ENCODE data around the gene AOPEP. TPM values are rescaled to one million over a fixed set of nuclear protein-coding genes. Genes with fewer than 3 reads are reported as not detected.

AOPEP gene
- total and polyA plus RNA-seq, 8 donors = 73.9 to 407 (median 101) TPM

DNA sequence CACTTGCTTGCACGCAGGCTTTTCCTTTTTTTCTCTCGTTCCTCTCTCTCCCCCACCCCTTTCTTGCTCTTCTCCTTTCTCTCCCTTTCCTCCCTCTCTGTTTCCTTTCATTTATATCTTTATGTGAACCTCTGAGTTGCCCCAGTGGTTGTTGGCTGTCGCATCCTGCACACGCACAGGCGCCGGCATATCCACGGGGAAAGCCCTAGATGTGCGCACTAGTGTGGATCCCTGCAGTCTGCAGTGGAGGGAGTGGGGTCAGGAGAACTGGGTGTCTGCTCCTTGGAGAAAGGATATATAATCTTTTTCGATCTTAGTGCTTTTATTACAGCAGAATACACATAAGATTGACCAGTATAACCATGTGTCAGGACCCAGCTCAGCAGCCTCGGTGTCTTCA, 367.5 kb downstream of the AOPEP start:
- WGBS, 5 donors = 75 to 91% (median 87%) methylated on average over 10 of the region's 10 CpGs
- intact Hi-C loops (cut with DNase I; ENCODE audit: low total_unique reads) = no loop called here
- H3K4me3 ChIP-seq = no peak overlapping the region
- peak overlapping the region in 4 of 5 donors; percentile 22 to 91 (median 83) for H3K27ac ChIP-seq
- no peaks in the 10 kb centered on the region for H3K27me3 ChIP-seq
- TF ChIP-seq, protein P1, sequence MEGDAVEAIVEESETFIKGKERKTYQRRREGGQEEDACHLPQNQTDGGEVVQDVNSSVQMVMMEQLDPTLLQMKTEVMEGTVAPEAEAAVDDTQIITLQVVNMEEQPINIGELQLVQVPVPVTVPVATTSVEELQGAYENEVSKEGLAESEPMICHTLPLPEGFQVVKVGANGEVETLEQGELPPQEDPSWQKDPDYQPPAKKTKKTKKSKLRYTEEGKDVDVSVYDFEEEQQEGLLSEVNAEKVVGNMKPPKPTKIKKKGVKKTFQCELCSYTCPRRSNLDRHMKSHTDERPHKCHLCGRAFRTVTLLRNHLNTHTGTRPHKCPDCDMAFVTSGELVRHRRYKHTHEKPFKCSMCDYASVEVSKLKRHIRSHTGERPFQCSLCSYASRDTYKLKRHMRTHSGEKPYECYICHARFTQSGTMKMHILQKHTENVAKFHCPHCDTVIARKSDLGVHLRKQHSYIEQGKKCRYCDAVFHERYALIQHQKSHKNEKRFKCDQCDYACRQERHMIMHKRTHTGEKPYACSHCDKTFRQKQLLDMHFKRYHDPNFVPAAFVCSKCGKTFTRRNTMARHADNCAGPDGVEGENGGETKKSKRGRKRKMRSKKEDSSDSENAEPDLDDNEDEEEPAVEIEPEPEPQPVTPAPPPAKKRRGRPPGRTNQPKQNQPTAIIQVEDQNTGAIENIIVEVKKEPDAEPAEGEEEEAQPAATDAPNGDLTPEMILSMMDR (IDR thresholded peaks at IDR 0.05) = no peak
- TF ChIP-seq POLR2AphosphoS5 (IDR thresholded peaks at IDR 0.05) (no peak), EP300 (IDR thresholded peaks at IDR 0.05) (no peak), POLR2A (IDR thresholded peaks at IDR 0.05) (no peak)
- H3K9me3 ChIP-seq = no peaks in the 10 kb centered on the region
- H3K4me1 ChIP-seq = peaks cover 49 to 97% (median 78%) of the 10 kb centered on the region in 4 donors
- DNase-seq = no peak
- peaks cover 0 to 11% (median 2%) of the 10 kb centered on the region in 4 donors for H3K36me3 ChIP-seq

DNA sequence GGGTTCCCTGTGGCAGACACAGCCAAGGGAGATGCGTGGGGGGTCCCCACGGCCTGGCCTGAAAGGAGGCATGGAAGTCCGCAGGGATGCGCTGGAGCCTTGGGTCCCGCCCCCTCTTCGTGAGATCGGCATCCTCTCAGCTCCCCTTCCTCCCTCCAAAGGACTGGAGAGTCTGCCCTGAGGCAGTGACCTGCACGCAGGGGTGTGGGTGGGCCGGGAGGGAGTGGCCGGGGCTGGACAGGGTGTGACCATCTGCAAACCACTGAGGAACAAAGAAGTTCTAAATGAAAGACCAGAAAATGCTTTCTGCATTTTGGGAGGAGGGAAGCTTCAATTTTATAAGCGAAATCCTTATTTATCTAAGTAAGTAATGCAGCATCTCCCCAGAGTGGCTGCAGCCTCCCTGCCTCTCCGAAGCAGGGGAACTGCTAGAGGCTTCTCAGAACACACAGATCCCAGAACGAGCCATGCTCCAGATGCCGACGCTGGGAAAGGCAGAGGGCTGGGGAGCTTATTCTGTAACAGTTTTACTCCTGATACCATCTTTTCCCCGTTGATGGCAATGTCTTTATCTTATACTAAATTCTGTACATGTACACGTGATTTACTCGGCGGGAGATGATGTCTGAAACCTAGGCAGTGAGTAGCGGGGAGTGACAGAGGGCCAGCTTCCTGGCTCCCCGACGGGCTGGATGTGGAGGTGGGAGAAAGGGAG, 369.3 kb downstream of the AOPEP start:
- Histone ChIP-seq H3K4me3 (no peak overlapping the region), H3K27me3 (no peaks in the 10 kb centered on the region), H3K36me3 (peaks cover 0 to 27% (median 9%) of the 10 kb centered on the region in 4 donors), H3K4me1 (peaks cover 47 to 96% (median 69%) of the 10 kb centered on the region in 4 donors), H3K27ac (peak overlapping the region in 4 of 5 donors; percentile 13 to 91 (median 64)), H3K9me3 (no peaks in the 10 kb centered on the region)
- DNase-seq = no peak
- intact Hi-C loops (cut with DNase I; ENCODE audit: low total_unique reads) = no loop called here
- WGBS, 5 donors = 69 to 80% (median 77%) methylated on average over 22 of the region's 22 CpGs
- TF ChIP-seq, protein P1 (IDR thresholded peaks at IDR 0.05) = no peak
- TF ChIP-seq EP300 (IDR thresholded peaks at IDR 0.05) = no peak
- no peak for TF ChIP-seq POLR2AphosphoS5 (IDR thresholded peaks at IDR 0.05)
- TF ChIP-seq POLR2A (IDR thresholded peaks at IDR 0.05) = no peak

DNA sequence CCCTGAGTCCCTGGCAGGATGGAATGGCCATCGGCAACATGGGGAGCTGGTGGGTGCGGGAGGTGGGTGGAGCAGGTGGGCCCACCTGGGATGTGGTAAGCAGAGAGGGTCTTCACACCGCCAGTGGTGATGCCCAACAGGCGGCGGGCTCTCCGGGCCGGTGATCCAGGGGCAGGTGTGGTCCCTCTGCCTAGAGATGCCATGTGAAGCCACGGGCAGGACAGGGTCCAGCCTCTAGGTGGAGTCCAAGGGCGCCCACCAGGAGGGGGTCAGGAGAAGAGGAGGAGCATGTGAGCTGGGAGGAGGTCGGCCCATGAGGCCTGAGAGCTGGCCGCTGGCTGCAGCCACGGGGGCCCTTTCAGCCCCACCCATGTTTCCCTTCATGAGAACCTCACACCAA, 369.9 kb downstream of the AOPEP start:
- Histone ChIP-seq H3K9me3 (no peaks in the 10 kb centered on the region), H3K4me1 (peaks cover 41 to 96% (median 67%) of the 10 kb centered on the region in 4 donors), H3K4me3 (no peak overlapping the region), H3K36me3 (peaks cover 0 to 32% (median 14%) of the 10 kb centered on the region in 4 donors), H3K27me3 (no peaks in the 10 kb centered on the region), H3K27ac (peak overlapping the region in 3 of 5 donors; percentile 40 to 91 (median 79))
- no peak for DNase-seq
- WGBS, 5 donors = 89 to 96% (median 93%) methylated on average over 5 to 12 of the region's 12 CpGs
- intact Hi-C loops (cut with DNase I; ENCODE audit: low total_unique reads) = no loop called here
- no peak for TF ChIP-seq POLR2AphosphoS5 (IDR thresholded peaks at IDR 0.05)
- no peak for TF ChIP-seq POLR2A (IDR thresholded peaks at IDR 0.05)
- no peak for TF ChIP-seq EP300 (IDR thresholded peaks at IDR 0.05)
- TF ChIP-seq, protein P1 (IDR thresholded peaks at IDR 0.05) = no peak

DNA sequence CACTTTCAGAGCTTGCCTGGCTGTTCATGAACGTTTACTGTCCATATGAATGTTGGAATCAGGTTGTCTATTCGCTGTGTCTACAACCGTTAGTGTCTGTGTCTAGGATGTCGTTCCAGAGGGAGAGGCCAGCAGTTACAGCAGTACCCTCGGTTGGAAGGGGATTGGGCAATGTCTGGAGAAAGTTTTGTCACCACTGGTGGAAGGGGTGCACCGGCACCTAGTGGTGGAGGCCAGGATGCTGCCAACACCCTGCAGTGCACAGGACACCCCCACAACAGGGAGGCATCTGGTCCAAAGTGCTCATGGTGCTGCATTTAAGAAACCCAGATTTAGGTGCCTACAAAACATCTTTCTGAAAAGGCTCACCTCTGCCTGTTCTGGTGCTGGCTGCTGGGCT, 370.3 kb downstream of the AOPEP start:
- DNase-seq = no peak
- peaks cover 0 to 32% (median 16%) of the 10 kb centered on the region in 4 donors for H3K36me3 ChIP-seq
- H3K27me3 ChIP-seq = no peaks in the 10 kb centered on the region
- peak overlapping the region in 3 of 5 donors; percentile 40 to 91 (median 79) for H3K27ac ChIP-seq
- TF ChIP-seq POLR2AphosphoS5 (IDR thresholded peaks at IDR 0.05) = no peak
- WGBS, 5 donors = 76 to 81% (median 78%) methylated on average over 6 of the region's 6 CpGs
- peaks cover 37 to 96% (median 64%) of the 10 kb centered on the region in 4 donors for H3K4me1 ChIP-seq
- no peak overlapping the region for H3K4me3 ChIP-seq
- no peaks in the 10 kb centered on the region for H3K9me3 ChIP-seq
- intact Hi-C loops (cut with DNase I; ENCODE audit: low total_unique reads) = no loop called here

DNA sequence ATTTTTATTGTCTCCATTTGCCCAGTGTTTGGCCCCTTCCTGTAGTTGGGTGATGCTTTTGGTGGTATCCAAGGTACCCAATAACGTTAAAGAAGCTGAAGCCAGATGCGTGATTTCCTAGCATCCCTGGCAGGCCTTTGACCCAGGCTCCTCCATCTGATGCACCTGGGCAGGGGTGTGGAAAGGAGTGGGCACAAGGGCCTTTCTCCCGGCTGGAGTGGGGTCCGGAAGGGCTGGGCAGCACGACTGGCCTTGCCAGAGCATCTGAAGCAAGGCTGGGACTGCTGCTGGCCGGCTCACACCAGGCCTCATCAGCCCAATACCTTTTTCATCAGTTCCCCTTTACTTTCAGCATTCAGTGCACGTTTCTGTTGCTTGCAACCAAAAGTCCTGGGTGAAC, 370.8 kb downstream of the AOPEP start:
- Histone ChIP-seq H3K27me3 (no peaks in the 10 kb centered on the region), H3K27ac (peak overlapping the region in 3 of 5 donors; percentile 40 to 91 (median 72)), H3K9me3 (no peaks in the 10 kb centered on the region), H3K36me3 (peaks cover 0 to 32% (median 16%) of the 10 kb centered on the region in 4 donors), H3K4me1 (peaks cover 32 to 96% (median 64%) of the 10 kb centered on the region in 4 donors), H3K4me3 (no peak overlapping the region)
- WGBS, 5 donors = 87 to 95% (median 89%) methylated on average over 4 to 7 of the region's 7 CpGs
- no peak for DNase-seq
- intact Hi-C loops (cut with DNase I; ENCODE audit: low total_unique reads) = no loop called here
- TF ChIP-seq POLR2AphosphoS5 (IDR thresholded peaks at IDR 0.05) = no peak
- TF ChIP-seq, protein P1 (IDR thresholded peaks at IDR 0.05) = no peak
- TF ChIP-seq EP300 (IDR thresholded peaks at IDR 0.05) = no peak
- no peak for TF ChIP-seq POLR2A (IDR thresholded peaks at IDR 0.05)
